ENCODE data around the gene RAB3C.

The RAB3C gene

DNA sequence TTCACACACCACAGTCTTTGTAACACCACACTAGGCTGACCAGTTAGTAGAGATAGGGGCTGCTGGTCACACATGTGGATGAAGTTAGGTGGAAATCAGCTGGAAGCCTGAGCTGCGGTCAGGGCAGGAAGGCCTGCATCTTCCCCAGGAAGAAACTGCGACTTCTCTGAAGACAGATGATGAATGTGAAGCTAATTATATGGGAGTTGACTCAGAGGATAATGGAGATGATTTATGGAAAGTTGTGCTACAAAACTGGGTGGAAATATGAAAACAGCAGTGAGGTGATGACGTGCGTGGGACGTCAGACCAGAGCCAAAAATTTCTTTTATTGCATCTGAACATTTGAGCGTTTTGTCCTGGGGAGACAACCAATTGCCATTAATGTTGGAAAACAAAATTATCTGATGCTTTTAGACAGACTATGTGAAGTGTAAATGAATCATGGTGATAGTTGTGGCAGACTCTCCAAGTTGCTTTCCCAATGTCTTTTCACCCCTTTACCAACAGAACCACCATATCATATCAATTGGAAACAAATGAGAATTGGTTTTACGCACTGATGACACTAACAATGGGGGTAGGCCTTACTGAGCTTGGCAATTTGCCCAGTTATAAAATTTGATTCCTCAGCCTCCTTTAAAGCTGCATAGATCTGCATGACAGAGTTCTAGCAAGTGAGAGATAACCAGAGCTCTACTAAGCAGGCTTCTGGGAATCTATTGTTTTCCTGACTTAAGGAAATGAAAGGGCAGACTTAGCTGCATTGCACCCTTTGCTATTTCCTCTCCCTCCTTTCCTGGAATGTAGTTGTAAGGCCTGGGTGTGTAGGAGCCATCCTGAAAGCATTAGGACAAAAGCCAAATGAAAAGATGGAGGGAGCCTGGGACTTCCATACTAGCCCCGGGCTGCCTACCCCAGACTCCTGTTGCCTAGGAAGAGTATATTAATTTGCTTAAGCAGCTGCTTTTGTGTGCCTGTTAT is 84.0 kb downstream of the RAB3C start:
- no peak for DNase-seq (ENCODE audit: extremely low read depth, insufficient read length)
- no peak overlapping the region for H3K4me3 ChIP-seq (replicated peaks; ENCODE audit: low read depth, low read length)
- TF ChIP-seq, protein P1, sequence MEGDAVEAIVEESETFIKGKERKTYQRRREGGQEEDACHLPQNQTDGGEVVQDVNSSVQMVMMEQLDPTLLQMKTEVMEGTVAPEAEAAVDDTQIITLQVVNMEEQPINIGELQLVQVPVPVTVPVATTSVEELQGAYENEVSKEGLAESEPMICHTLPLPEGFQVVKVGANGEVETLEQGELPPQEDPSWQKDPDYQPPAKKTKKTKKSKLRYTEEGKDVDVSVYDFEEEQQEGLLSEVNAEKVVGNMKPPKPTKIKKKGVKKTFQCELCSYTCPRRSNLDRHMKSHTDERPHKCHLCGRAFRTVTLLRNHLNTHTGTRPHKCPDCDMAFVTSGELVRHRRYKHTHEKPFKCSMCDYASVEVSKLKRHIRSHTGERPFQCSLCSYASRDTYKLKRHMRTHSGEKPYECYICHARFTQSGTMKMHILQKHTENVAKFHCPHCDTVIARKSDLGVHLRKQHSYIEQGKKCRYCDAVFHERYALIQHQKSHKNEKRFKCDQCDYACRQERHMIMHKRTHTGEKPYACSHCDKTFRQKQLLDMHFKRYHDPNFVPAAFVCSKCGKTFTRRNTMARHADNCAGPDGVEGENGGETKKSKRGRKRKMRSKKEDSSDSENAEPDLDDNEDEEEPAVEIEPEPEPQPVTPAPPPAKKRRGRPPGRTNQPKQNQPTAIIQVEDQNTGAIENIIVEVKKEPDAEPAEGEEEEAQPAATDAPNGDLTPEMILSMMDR (IDR thresholded peaks at IDR 0.05; ENCODE audit: insufficient read depth, low read length, poor library complexity, severe bottlenecking) = no peak

DNA sequence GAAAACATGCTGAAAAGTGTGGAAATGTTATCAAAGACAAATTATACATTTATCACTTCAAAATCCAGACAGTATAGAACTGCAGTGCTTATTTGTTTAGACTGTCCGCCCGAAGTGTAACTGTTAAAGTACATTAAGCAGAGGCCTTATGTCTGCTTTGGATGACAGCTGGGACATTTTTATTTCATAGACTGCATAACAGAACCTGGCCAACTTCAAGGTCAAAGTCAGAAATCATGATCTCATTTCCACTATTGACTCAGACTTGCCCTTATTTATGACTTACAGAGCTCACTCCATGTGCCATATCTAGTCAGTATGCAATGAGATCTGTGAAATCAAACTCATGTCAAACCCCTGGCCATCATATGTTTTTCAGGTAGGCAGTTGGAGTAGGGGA is 87.7 kb downstream of the RAB3C start:
- DNase-seq (ENCODE audit: extremely low read depth, insufficient read length) = no peak
- Histone ChIP-seq H3K27me3 (replicated peaks; ENCODE audit: control insufficient read depth, insufficient read depth, low read length) (no peaks in the 10 kb centered on the region), H3K36me3 (ENCODE audit: control insufficient read depth, insufficient read depth, low read length) (no peaks in the 10 kb centered on the region), H3K4me3 (replicated peaks; ENCODE audit: low read depth, low read length) (no peak overlapping the region)
- TF ChIP-seq, protein P1 (IDR thresholded peaks at IDR 0.05; ENCODE audit: insufficient read depth, low read length, poor library complexity, severe bottlenecking) = no peak

More for the DNA sequence above, 84.0 kb downstream of the RAB3C start:
- no peaks in the 10 kb centered on the region for H3K27me3 ChIP-seq (replicated peaks; ENCODE audit: control insufficient read depth, insufficient read depth, low read length)
- no peaks in the 10 kb centered on the region for H3K36me3 ChIP-seq (ENCODE audit: control insufficient read depth, insufficient read depth, low read length)

DNA sequence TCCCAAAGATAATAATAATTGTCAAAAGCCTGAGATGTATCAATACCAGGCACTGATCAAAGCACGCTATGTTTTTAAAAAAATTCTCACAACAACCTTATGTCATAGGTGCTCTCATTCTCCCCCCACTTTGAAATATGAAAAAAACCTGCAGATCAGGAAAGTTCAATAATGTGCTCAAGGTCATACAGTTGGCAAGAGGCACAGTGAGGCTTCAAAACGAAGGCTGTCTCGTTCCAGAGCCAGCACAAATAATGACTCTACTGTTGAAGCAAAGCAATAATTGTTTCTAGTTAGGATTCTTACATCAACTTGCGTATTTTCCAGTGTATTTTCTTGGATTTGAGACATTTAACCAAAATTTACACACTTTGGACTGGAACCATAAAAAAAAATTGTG is 88.3 kb downstream of the RAB3C start:
- DNase-seq (ENCODE audit: extremely low read depth, insufficient read length) = no peak
- H3K27me3 ChIP-seq (replicated peaks; ENCODE audit: control insufficient read depth, insufficient read depth, low read length) = no peaks in the 10 kb centered on the region
- H3K4me3 ChIP-seq (replicated peaks; ENCODE audit: low read depth, low read length) = no peak overlapping the region
- TF ChIP-seq, protein P1 (IDR thresholded peaks at IDR 0.05; ENCODE audit: insufficient read depth, low read length, poor library complexity, severe bottlenecking) = no peak
- no peaks in the 10 kb centered on the region for H3K36me3 ChIP-seq (ENCODE audit: control insufficient read depth, insufficient read depth, low read length)

DNA sequence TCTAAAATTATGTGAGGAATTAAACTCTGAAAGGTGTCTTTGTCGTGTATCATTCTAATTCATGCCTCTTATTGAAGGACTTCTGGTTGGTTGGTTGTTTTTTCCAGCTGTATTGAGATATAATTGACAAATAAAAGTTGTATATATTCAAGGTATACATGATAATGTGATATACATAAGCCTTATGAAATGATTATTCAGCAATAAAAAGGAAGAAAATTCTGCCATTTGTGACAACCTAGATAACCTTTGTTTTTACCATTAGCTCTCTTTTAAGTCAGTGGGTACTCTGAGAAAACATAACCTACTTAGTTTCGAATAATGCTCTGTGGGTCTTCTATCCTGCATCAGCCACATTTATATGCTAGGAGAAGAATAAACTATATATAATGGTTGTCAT is 89.6 kb downstream of the RAB3C start:
- Histone ChIP-seq H3K4me3 (replicated peaks; ENCODE audit: low read depth, low read length) (no peak overlapping the region), H3K27me3 (replicated peaks; ENCODE audit: control insufficient read depth, insufficient read depth, low read length) (no peaks in the 10 kb centered on the region), H3K36me3 (ENCODE audit: control insufficient read depth, insufficient read depth, low read length) (no peaks in the 10 kb centered on the region)
- TF ChIP-seq, protein P1 (IDR thresholded peaks at IDR 0.05; ENCODE audit: insufficient read depth, low read length, poor library complexity, severe bottlenecking) = no peak
- DNase-seq (ENCODE audit: extremely low read depth, insufficient read length) = no peak

DNA sequence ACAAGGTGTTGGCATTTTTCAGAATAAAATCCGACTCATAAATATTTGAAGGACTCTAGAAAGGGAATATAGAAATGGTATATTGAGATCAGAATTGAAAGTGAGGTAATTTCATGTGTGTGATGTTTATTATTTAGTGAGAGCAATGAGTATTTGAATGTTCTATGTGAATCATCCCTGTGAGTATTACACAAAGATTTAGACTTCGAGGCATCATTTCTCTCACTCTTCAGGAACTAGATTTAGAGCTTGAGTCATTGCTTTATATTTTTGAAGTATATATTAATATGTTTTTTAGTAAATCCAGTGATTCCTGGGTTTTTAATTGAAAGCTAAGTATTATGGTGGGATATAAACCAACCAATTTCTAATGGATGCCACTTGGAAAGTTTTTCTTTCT is 91.2 kb downstream of the RAB3C start:
- DNase-seq (ENCODE audit: extremely low read depth, insufficient read length) = no peak
- no peak overlapping the region for H3K4me3 ChIP-seq (replicated peaks; ENCODE audit: low read depth, low read length)
- H3K27me3 ChIP-seq (replicated peaks; ENCODE audit: control insufficient read depth, insufficient read depth, low read length) = no peaks in the 10 kb centered on the region
- no peaks in the 10 kb centered on the region for H3K36me3 ChIP-seq (ENCODE audit: control insufficient read depth, insufficient read depth, low read length)
- TF ChIP-seq, protein P1 (IDR thresholded peaks at IDR 0.05; ENCODE audit: insufficient read depth, low read length, poor library complexity, severe bottlenecking) = no peak
